ENCODE data around the gene CCDC85C.

Gene CCDC85C

GRCh38 chr14:99522025-99522401 is 82.0 kb downstream of the CCDC85C start:
- DNase-seq (ENCODE audit: low read depth), result no peak
- no peak for TF ChIP-seq CTCF (IDR thresholded peaks at IDR 0.05; ENCODE audit: insufficient read depth, low read depth, low read length, missing control alignments)
- H3K4me3 ChIP-seq (ENCODE audit: low read depth, low read length), result no peak overlapping the region

GRCh38 chr14:99521176-99522024 is 82.6 kb downstream of the CCDC85C start:
- DNase-seq (ENCODE audit: low read depth), result no peak
- H3K4me3 ChIP-seq (ENCODE audit: low read depth, low read length), result no peak overlapping the region
- TF ChIP-seq CTCF (IDR thresholded peaks at IDR 0.05; ENCODE audit: insufficient read depth, low read depth, low read length, missing control alignments), result no peak

GRCh38 chr14:99520571-99521081 is 83.4 kb downstream of the CCDC85C start:
- TF ChIP-seq CTCF (IDR thresholded peaks at IDR 0.05; ENCODE audit: insufficient read depth, low read depth, low read length, missing control alignments), result no peak
- DNase-seq (ENCODE audit: low read depth), result no peak
- H3K4me3 ChIP-seq (ENCODE audit: low read depth, low read length), result no peak overlapping the region

GRCh38 chr14:99519931-99520421 is 84.0 kb downstream of the CCDC85C start:
- TF ChIP-seq CTCF (IDR thresholded peaks at IDR 0.05; ENCODE audit: insufficient read depth, low read depth, low read length, missing control alignments), result no peak
- DNase-seq (ENCODE audit: low read depth), result no peak
- no peak overlapping the region for H3K4me3 ChIP-seq (ENCODE audit: low read depth, low read length)

- TF ChIP-seq CTCF (IDR thresholded peaks at IDR 0.05; ENCODE audit: insufficient read depth, low read depth, low read length, missing control alignments), result no peak
- DNase-seq (ENCODE audit: low read depth), result no peak
These were observed 84.6 kb downstream of the CCDC85C start for GRCh38 chr14:99519347-99519881.

GRCh38 chr14:99518441-99519346 is 85.3 kb downstream of the CCDC85C start:
- TF ChIP-seq CTCF (IDR thresholded peaks at IDR 0.05; ENCODE audit: insufficient read depth, low read depth, low read length, missing control alignments), result peak; percentile 96
- peak; percentile 76 for DNase-seq (ENCODE audit: low read depth)
- H3K4me3 ChIP-seq (ENCODE audit: low read depth, low read length), result no peak overlapping the region

More at GRCh38 chr14:99519347-99519881, 84.6 kb downstream of the CCDC85C start:
- no peak overlapping the region for H3K4me3 ChIP-seq (ENCODE audit: low read depth, low read length)

Data from GM12865 (cell line).